ENCODE data around the gene UMAD1.
A peak's percentile ranks its signal among the peaks of the same experiment; 100 is the strongest.

Gene UMAD1

DNA sequence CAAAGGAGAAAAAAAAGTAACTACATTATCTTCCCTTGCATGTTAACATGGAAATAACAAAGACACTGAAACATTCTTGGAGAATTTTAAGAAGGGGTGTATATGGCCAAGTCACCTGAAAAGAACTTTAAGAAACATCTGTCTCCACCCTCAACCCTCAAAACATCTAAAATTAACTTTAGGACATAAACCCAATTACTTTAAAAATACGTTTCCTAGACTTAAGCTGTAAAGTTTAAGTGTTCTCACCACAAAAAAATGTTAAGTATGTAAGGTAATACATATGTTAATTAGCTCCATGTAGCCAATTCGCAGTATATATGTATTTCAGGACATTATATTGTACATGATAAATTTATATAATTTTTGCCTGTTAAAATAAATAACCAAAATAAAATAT is 257.0 kb downstream of the UMAD1 start:
- Histone ChIP-seq H3K4me3 (ENCODE audit: low read depth in 1 of 2, low read length in 2 of 2) (no peak overlapping the region), H2AFZ (ENCODE audit: low read depth, low read length) (no peak overlapping the region), H3K79me2 (ENCODE audit: insufficient read depth, low read length) (no peaks in the 10 kb centered on the region), H3K4me2 (ENCODE audit: insufficient read depth, low read length) (no peak overlapping the region), H3K9me3 (ENCODE audit: insufficient read depth, low read length, severe bottlenecking) (no peaks in the 10 kb centered on the region), H3K9ac (ENCODE audit: low read depth, low read length) (no peak overlapping the region), H3K27ac (ENCODE audit: low read length) (no peak overlapping the region), H3K4me1 (ENCODE audit: insufficient read depth, low read length) (no peaks in the 10 kb centered on the region), H4K20me1 (ENCODE audit: insufficient read depth, low read length) (no peaks in the 10 kb centered on the region), H3K36me3 (ENCODE audit: insufficient read depth, low read length) (no peaks in the 10 kb centered on the region), H3K27me3 (ENCODE audit: insufficient read depth, low read length, poor library complexity) (no peaks in the 10 kb centered on the region)
- no peak for ATAC-seq (ENCODE audit: insufficient read depth, low read depth)
- DNase-seq, result no peak
- no peak for TF ChIP-seq EZH2 (IDR thresholded peaks at IDR 0.05; ENCODE audit: borderline replicate concordance, low read depth, low read length, severe bottlenecking)
- TF ChIP-seq, protein P1, sequence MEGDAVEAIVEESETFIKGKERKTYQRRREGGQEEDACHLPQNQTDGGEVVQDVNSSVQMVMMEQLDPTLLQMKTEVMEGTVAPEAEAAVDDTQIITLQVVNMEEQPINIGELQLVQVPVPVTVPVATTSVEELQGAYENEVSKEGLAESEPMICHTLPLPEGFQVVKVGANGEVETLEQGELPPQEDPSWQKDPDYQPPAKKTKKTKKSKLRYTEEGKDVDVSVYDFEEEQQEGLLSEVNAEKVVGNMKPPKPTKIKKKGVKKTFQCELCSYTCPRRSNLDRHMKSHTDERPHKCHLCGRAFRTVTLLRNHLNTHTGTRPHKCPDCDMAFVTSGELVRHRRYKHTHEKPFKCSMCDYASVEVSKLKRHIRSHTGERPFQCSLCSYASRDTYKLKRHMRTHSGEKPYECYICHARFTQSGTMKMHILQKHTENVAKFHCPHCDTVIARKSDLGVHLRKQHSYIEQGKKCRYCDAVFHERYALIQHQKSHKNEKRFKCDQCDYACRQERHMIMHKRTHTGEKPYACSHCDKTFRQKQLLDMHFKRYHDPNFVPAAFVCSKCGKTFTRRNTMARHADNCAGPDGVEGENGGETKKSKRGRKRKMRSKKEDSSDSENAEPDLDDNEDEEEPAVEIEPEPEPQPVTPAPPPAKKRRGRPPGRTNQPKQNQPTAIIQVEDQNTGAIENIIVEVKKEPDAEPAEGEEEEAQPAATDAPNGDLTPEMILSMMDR (IDR thresholded peaks at IDR 0.05; ENCODE audit: borderline replicate concordance, extremely low read depth, low read length, poor library complexity, severe bottlenecking), result no peak

DNA sequence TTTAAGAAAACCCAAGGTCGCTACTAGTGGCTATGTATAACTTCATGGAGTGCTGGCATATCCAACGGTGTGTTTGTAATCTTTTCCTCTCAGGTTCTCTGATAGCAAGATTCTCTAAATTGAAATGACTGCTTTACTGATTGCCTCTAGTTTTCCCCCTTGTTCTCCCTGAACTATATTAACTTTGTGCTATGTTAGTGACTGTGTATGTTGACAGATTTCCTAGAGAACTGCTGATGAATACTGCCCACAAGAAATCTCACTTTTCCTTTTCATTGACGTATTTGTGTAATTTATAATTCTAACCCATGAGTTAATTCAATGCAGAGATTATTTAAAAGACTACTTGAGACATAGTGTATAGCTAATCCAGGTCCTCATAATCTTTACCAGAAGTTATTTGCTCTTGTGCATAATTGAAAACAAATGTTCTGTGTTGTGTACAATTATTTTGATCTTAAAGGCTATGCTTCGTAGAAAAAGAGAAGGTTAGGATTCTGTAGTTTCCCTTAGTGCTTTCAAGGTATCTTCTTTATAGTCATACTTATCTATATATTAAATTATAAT is 257.5 kb downstream of the UMAD1 start:
- Histone ChIP-seq H4K20me1 (ENCODE audit: insufficient read depth, low read length) (no peaks in the 10 kb centered on the region), H3K4me1 (ENCODE audit: insufficient read depth, low read length) (peaks cover 5% of the 10 kb centered on the region), H3K4me3 (ENCODE audit: low read depth in 1 of 2, low read length in 2 of 2) (no peak overlapping the region), H3K9me3 (ENCODE audit: insufficient read depth, low read length, severe bottlenecking) (no peaks in the 10 kb centered on the region), H3K27me3 (ENCODE audit: insufficient read depth, low read length, poor library complexity) (no peaks in the 10 kb centered on the region), H3K27ac (ENCODE audit: low read length) (no peak overlapping the region), H3K36me3 (ENCODE audit: insufficient read depth, low read length) (no peaks in the 10 kb centered on the region), H3K79me2 (ENCODE audit: insufficient read depth, low read length) (no peaks in the 10 kb centered on the region), H3K4me2 (ENCODE audit: insufficient read depth, low read length) (no peak overlapping the region), H2AFZ (ENCODE audit: low read depth, low read length) (no peak overlapping the region), H3K9ac (ENCODE audit: low read depth, low read length) (no peak overlapping the region)
- DNase-seq (no peak), ATAC-seq (ENCODE audit: insufficient read depth, low read depth) (no peak)
- TF ChIP-seq EZH2 (IDR thresholded peaks at IDR 0.05; ENCODE audit: borderline replicate concordance, low read depth, low read length, severe bottlenecking), result no peak
- TF ChIP-seq, protein P1 (IDR thresholded peaks at IDR 0.05; ENCODE audit: borderline replicate concordance, extremely low read depth, low read length, poor library complexity, severe bottlenecking), result no peak

DNA sequence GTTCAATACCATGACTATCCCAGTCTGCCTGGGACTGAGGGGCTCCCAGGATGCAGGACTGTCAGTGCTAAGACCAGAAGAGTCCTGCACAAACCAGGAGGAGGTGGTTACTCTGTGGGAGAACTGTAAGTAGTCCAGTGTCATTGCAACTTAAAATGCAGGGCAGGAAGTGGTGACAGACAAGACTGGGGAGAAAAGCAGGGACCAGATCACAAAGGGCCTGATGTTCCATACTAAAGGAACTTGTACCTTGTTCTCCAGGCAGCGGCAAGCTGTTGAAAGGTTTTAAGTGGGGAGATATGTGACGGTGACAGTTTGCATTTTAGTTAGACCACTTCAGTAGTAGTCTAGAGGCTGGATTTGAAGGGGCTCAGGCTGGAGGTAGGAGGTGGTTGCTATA is 262.3 kb downstream of the UMAD1 start:
- Histone ChIP-seq H3K79me2 (ENCODE audit: insufficient read depth, low read length) (no peaks in the 10 kb centered on the region), H3K4me3 (ENCODE audit: low read depth in 1 of 2, low read length in 2 of 2) (no peak overlapping the region), H3K9me3 (ENCODE audit: insufficient read depth, low read length, severe bottlenecking) (no peaks in the 10 kb centered on the region), H3K4me2 (ENCODE audit: insufficient read depth, low read length) (no peak overlapping the region), H3K27me3 (ENCODE audit: insufficient read depth, low read length, poor library complexity) (no peaks in the 10 kb centered on the region), H3K27ac (ENCODE audit: low read length) (peak overlapping the region; percentile 62), H2AFZ (ENCODE audit: low read depth, low read length) (no peak overlapping the region), H3K36me3 (ENCODE audit: insufficient read depth, low read length) (no peaks in the 10 kb centered on the region), H4K20me1 (ENCODE audit: insufficient read depth, low read length) (no peaks in the 10 kb centered on the region), H3K9ac (ENCODE audit: low read depth, low read length) (peak overlapping the region; percentile 23; the same call in 1 of the 2 replicates), H3K4me1 (ENCODE audit: insufficient read depth, low read length) (peaks cover 12% of the 10 kb centered on the region)
- no peak for TF ChIP-seq EZH2 (IDR thresholded peaks at IDR 0.05; ENCODE audit: borderline replicate concordance, low read depth, low read length, severe bottlenecking)
- TF ChIP-seq, protein P1 (IDR thresholded peaks at IDR 0.05; ENCODE audit: borderline replicate concordance, extremely low read depth, low read length, poor library complexity, severe bottlenecking), result no peak
- ATAC-seq (ENCODE audit: insufficient read depth, low read depth) (peak; percentile 78), DNase-seq (peak; percentile 10)

Measured in DND-41 (cell line).